Measurements from ENCODE around the gene ANKRD13B. TPM values are rescaled to one million over a fixed set of nuclear protein-coding genes. Genes with fewer than 3 reads are reported as not detected.
A peak's percentile ranks its signal among the peaks of the same experiment; 100 is the strongest.

The ANKRD13B gene
- total and polyA plus RNA-seq, 2 of the 13 experiments (the other 11 are each of a cell fraction or from before 2014, with no cell fraction given) = 1.7 to 1.8 TPM

DNA sequence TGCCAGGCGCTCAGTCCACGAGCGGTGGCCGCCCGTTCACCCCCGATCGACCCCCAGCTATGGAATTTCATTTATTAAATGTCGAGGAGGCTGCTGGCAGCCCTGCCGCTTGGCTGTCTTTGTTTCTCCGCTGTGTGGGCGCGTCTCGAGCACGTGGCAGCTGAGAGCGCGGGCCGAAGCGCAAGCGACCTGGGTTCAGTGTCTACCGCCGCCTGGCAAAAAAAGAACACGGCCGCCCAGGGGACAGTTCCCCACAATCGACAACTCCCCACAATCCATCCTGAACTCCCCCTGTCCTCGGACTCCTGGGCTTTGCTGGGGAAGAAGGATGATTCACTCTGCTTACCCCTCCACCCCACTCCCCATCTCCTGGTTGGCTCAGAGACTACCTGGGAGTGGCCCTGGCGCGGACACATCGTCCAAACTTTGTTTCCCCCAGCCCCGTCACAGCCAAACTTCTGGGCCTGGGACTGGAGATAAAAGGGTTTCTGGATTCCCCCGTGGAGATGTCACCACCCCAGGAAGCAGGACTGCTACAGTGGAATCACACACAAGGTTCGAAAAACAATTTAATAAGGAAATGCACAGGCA lies 1.7 kb upstream of the ANKRD13B start (continued):
- no peak for TF ChIP-seq ZNF44 (CRISPR knock-in tag; IDR thresholded peaks at IDR 0.05)
- TF ChIP-seq, protein P1, sequence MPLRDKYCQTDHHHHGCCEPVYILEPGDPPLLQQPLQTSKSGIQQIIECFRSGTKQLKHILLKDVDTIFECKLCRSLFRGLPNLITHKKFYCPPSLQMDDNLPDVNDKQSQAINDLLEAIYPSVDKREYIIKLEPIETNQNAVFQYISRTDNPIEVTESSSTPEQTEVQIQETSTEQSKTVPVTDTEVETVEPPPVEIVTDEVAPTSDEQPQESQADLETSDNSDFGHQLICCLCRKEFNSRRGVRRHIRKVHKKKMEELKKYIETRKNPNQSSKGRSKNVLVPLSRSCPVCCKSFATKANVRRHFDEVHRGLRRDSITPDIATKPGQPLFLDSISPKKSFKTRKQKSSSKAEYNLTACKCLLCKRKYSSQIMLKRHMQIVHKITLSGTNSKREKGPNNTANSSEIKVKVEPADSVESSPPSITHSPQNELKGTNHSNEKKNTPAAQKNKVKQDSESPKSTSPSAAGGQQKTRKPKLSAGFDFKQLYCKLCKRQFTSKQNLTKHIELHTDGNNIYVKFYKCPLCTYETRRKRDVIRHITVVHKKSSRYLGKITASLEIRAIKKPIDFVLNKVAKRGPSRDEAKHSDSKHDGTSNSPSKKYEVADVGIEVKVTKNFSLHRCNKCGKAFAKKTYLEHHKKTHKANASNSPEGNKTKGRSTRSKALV (CRISPR knock-in tag; IDR thresholded peaks at IDR 0.05) = no peak
- no peak for TF ChIP-seq ZNF501 (CRISPR knock-in tag; IDR thresholded peaks at IDR 0.05)
- TF ChIP-seq HNF4G (IDR thresholded peaks at IDR 0.05; ENCODE audit: borderline replicate concordance, low read depth, low read length) = no peak
- TF ChIP-seq HNF4G (CRISPR knock-in tag; IDR thresholded peaks at IDR 0.05; ENCODE audit: borderline replicate concordance, low read depth) = peak; percentile 16; the same call in 1 of the 2 replicates
- no peak for TF ChIP-seq CBX5 (CRISPR knock-in tag; IDR thresholded peaks at IDR 0.05; ENCODE audit: borderline replicate concordance)
- TF ChIP-seq DNMT3B (CRISPR knock-in tag; conservative IDR thresholded peaks at IDR 0.05) = no peak
- TF ChIP-seq NR2F6 (IDR thresholded peaks at IDR 0.05) = no peak
- TF ChIP-seq NR2F6 (CRISPR knock-in tag; IDR thresholded peaks at IDR 0.05) = no peak
- no peak for TF ChIP-seq ZIK1 (CRISPR knock-in tag; IDR thresholded peaks at IDR 0.05; ENCODE audit: borderline replicate concordance, low read depth)
- no peak for TF ChIP-seq CEBPB (IDR thresholded peaks at IDR 0.05; ENCODE audit: borderline replicate concordance, low read depth, low read length)
- TF ChIP-seq, protein P2, sequence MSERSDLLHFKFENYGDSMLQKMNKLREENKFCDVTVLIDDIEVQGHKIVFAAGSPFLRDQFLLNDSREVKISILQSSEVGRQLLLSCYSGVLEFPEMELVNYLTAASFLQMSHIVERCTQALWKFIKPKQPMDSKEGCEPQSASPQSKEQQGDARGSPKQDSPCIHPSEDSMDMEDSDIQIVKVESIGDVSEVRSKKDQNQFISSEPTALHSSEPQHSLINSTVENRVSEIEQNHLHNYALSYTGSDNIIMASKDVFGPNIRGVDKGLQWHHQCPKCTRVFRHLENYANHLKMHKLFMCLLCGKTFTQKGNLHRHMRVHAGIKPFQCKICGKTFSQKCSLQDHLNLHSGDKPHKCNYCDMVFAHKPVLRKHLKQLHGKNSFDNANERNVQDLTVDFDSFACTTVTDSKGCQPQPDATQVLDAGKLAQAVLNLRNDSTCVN (CRISPR knock-in tag; IDR thresholded peaks at IDR 0.05; ENCODE audit: borderline replicate concordance) = no peak
- TF ChIP-seq, protein P3, sequence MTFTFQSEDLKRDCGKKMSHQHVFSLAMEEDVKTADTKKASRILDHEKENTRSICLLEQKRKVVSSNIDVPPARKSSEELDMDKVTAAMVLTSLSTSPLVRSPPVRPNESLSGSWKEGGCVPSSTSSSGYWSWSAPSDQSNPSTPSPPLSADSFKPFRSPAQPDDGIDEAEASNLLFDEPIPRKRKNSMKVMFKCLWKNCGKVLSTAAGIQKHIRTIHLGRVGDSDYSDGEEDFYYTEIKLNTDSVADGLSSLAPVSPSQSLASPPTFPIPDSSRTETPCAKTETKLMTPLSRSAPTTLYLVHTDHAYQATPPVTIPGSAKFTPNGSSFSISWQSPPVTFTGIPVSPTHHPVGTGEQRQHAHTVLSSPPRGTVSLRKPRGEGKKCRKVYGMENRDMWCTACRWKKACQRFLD (CRISPR knock-in tag; IDR thresholded peaks at IDR 0.05; ENCODE audit: borderline replicate concordance) = no peak; the same call in 1 of the 2 replicates
- TF ChIP-seq ZNF17 (CRISPR knock-in tag; IDR thresholded peaks at IDR 0.05) = no peak
- TF ChIP-seq TRIM24 (CRISPR knock-in tag; IDR thresholded peaks at IDR 0.05) = no peak
- TF ChIP-seq, protein P4, sequence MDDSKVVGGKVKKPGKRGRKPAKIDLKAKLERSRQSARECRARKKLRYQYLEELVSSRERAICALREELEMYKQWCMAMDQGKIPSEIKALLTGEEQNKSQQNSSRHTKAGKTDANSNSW (CRISPR knock-in tag; IDR thresholded peaks at IDR 0.05; ENCODE audit: borderline replicate concordance) = no peak
- no peak for TF ChIP-seq NBN (conservative IDR thresholded peaks at IDR 0.05)
- TF ChIP-seq, protein P5, sequence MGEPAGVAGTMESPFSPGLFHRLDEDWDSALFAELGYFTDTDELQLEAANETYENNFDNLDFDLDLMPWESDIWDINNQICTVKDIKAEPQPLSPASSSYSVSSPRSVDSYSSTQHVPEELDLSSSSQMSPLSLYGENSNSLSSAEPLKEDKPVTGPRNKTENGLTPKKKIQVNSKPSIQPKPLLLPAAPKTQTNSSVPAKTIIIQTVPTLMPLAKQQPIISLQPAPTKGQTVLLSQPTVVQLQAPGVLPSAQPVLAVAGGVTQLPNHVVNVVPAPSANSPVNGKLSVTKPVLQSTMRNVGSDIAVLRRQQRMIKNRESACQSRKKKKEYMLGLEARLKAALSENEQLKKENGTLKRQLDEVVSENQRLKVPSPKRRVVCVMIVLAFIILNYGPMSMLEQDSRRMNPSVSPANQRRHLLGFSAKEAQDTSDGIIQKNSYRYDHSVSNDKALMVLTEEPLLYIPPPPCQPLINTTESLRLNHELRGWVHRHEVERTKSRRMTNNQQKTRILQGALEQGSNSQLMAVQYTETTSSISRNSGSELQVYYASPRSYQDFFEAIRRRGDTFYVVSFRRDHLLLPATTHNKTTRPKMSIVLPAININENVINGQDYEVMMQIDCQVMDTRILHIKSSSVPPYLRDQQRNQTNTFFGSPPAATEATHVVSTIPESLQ (CRISPR knock-in tag; conservative IDR thresholded peaks at IDR 0.05) = no peak
- no peak for TF ChIP-seq MEIS1 (CRISPR knock-in tag; IDR thresholded peaks at IDR 0.05; ENCODE audit: borderline replicate concordance)
- 0 out of 2 replicates have a peak, but pooled peaks have one; percentile 29 for TF ChIP-seq ZMAT3 (CRISPR knock-in tag; conservative IDR thresholded peaks at IDR 0.05)
- TF ChIP-seq, protein P6, sequence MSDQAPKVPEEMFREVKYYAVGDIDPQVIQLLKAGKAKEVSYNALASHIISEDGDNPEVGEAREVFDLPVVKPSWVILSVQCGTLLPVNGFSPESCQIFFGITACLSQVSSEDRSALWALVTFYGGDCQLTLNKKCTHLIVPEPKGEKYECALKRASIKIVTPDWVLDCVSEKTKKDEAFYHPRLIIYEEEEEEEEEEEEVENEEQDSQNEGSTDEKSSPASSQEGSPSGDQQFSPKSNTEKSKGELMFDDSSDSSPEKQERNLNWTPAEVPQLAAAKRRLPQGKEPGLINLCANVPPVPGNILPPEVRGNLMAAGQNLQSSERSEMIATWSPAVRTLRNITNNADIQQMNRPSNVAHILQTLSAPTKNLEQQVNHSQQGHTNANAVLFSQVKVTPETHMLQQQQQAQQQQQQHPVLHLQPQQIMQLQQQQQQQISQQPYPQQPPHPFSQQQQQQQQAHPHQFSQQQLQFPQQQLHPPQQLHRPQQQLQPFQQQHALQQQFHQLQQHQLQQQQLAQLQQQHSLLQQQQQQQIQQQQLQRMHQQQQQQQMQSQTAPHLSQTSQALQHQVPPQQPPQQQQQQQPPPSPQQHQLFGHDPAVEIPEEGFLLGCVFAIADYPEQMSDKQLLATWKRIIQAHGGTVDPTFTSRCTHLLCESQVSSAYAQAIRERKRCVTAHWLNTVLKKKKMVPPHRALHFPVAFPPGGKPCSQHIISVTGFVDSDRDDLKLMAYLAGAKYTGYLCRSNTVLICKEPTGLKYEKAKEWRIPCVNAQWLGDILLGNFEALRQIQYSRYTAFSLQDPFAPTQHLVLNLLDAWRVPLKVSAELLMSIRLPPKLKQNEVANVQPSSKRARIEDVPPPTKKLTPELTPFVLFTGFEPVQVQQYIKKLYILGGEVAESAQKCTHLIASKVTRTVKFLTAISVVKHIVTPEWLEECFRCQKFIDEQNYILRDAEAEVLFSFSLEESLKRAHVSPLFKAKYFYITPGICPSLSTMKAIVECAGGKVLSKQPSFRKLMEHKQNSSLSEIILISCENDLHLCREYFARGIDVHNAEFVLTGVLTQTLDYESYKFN (CRISPR knock-in tag; conservative IDR thresholded peaks at IDR 0.05) = no peak

Measured in HepG2 (cell line).